ENCODE measurements around the gene MLIP. TPM values are rescaled to one million over a fixed set of nuclear protein-coding genes. Genes with fewer than 3 reads are reported as not detected.

MLIP gene
- total and polyA plus RNA-seq, 7 experiments from 2014 or later, result not detected

- Histone ChIP-seq H3K27me3 (ENCODE audit: control insufficient read depth in 2 of 2, insufficient read depth in 2 of 2, low read length in 2 of 2) (no peaks in the 10 kb centered on the region), H3K4me3 (ENCODE audit: low read length) (no peak overlapping the region), H3K9me3 (ENCODE audit: control insufficient read depth in 2 of 3, low read length in 3 of 3) (no peaks in the 10 kb centered on the region), H3K27ac (ENCODE audit: low read depth, low read length) (no peak overlapping the region), H3K36me3 (ENCODE audit: control insufficient read depth in 2 of 3, insufficient read depth in 3 of 3, low read length in 3 of 3) (no peaks in the 10 kb centered on the region), H3K4me1 (ENCODE audit: control insufficient read depth in 2 of 2, insufficient read depth in 2 of 2, low read length in 2 of 2) (no peaks in the 10 kb centered on the region)
- ChIA-PET POLR2A (no interaction called here), CTCF (no interaction called here)
- intact Hi-C loops (cut with micrococcal nuclease), result no loop called here
- H3K27ac Mint-ChIP-seq, result no peak overlapping the region
- no peak for DNase-seq
- no peaks in the 10 kb centered on the region for H3K27me3 Mint-ChIP-seq
- ATAC-seq, result no peak
- peaks cover 0 to 28% (median 3%) of the 10 kb centered on the region in 11 donors for H3K9me3 Mint-ChIP-seq
- no peak overlapping the region for H3K4me3 Mint-ChIP-seq
- no peaks in the 10 kb centered on the region for H3K36me3 Mint-ChIP-seq
- H3K4me1 Mint-ChIP-seq, result no peaks in the 10 kb centered on the region
These were observed 170.9 kb downstream of the MLIP start for GRCh38 chr6:54282186-54282585.

- Mint-ChIP-seq H3K4me3 (no peak overlapping the region), H3K9me3 (peaks cover 0 to 28% (median 2%) of the 10 kb centered on the region in 11 donors), H3K4me1 (no peaks in the 10 kb centered on the region), H3K27ac (no peak overlapping the region), H3K27me3 (no peaks in the 10 kb centered on the region), H3K36me3 (no peaks in the 10 kb centered on the region)
- no peak overlapping the region for H3K4me3 ChIP-seq (ENCODE audit: low read length)
- H3K27me3 ChIP-seq (ENCODE audit: control insufficient read depth in 2 of 2, insufficient read depth in 2 of 2, low read length in 2 of 2), result no peaks in the 10 kb centered on the region
- POLR2A ChIA-PET, result no interaction called here
- no peak overlapping the region for H3K27ac ChIP-seq (ENCODE audit: low read depth, low read length)
- no peaks in the 10 kb centered on the region for H3K36me3 ChIP-seq (ENCODE audit: control insufficient read depth in 2 of 3, insufficient read depth in 3 of 3, low read length in 3 of 3)
- ATAC-seq (no peak), DNase-seq (no peak)
- no peaks in the 10 kb centered on the region for H3K4me1 ChIP-seq (ENCODE audit: control insufficient read depth in 2 of 2, insufficient read depth in 2 of 2, low read length in 2 of 2)
- intact Hi-C loops (cut with micrococcal nuclease), result no loop called here
- no peaks in the 10 kb centered on the region for H3K9me3 ChIP-seq (ENCODE audit: control insufficient read depth in 2 of 3, low read length in 3 of 3)
- CTCF ChIA-PET, result no interaction called here
These were observed 173.1 kb downstream of the MLIP start for GRCh38 chr6:54284161-54284860.

- POLR2A ChIA-PET, result no interaction called here
- H3K9me3 Mint-ChIP-seq, result peaks cover 0 to 30% (median 2%) of the 10 kb centered on the region in 11 donors
These were observed 174.4 kb downstream of the MLIP start for GRCh38 chr6:54285595-54285994.

GRCh38 chr6:54286141-54286540 is 174.9 kb downstream of the MLIP start:
- H3K9me3 ChIP-seq (ENCODE audit: control insufficient read depth in 2 of 3, low read length in 3 of 3), result no peaks in the 10 kb centered on the region
- CTCF ChIA-PET, result no interaction called here
- Mint-ChIP-seq H3K27ac (no peak overlapping the region), H3K27me3 (no peaks in the 10 kb centered on the region), H3K36me3 (no peaks in the 10 kb centered on the region), H3K4me3 (no peak overlapping the region), H3K9me3 (peaks cover 0 to 30% (median 2%) of the 10 kb centered on the region in 11 donors), H3K4me1 (no peaks in the 10 kb centered on the region)
- no peak for ATAC-seq
- H3K4me3 ChIP-seq (ENCODE audit: low read length), result no peak overlapping the region
- POLR2A ChIA-PET, result no interaction called here
- no peaks in the 10 kb centered on the region for H3K36me3 ChIP-seq (ENCODE audit: control insufficient read depth in 2 of 3, insufficient read depth in 3 of 3, low read length in 3 of 3)
- intact Hi-C loops (cut with micrococcal nuclease), result no loop called here
- H3K4me1 ChIP-seq (ENCODE audit: control insufficient read depth in 2 of 2, insufficient read depth in 2 of 2, low read length in 2 of 2), result no peaks in the 10 kb centered on the region
- H3K27me3 ChIP-seq (ENCODE audit: control insufficient read depth in 2 of 2, insufficient read depth in 2 of 2, low read length in 2 of 2), result no peaks in the 10 kb centered on the region
- no peak overlapping the region for H3K27ac ChIP-seq (ENCODE audit: low read depth, low read length)
- DNase-seq, result no peak

More at GRCh38 chr6:54285595-54285994, 174.4 kb downstream of the MLIP start:
- Mint-ChIP-seq H3K27ac (no peak overlapping the region), H3K4me3 (no peak overlapping the region), H3K36me3 (no peaks in the 10 kb centered on the region), H3K4me1 (no peaks in the 10 kb centered on the region), H3K27me3 (no peaks in the 10 kb centered on the region)
- H3K4me3 ChIP-seq (ENCODE audit: low read length), result no peak overlapping the region
- intact Hi-C loops (cut with micrococcal nuclease), result no loop called here
- DNase-seq (no peak), ATAC-seq (no peak)
- CTCF ChIA-PET, result no interaction called here
- H3K4me1 ChIP-seq (ENCODE audit: control insufficient read depth in 2 of 2, insufficient read depth in 2 of 2, low read length in 2 of 2), result no peaks in the 10 kb centered on the region
- H3K27ac ChIP-seq (ENCODE audit: low read depth, low read length), result no peak overlapping the region
- no peaks in the 10 kb centered on the region for H3K27me3 ChIP-seq (ENCODE audit: control insufficient read depth in 2 of 2, insufficient read depth in 2 of 2, low read length in 2 of 2)
- no peaks in the 10 kb centered on the region for H3K9me3 ChIP-seq (ENCODE audit: control insufficient read depth in 2 of 3, low read length in 3 of 3)
- H3K36me3 ChIP-seq (ENCODE audit: control insufficient read depth in 2 of 3, insufficient read depth in 3 of 3, low read length in 3 of 3), result no peaks in the 10 kb centered on the region

GRCh38 chr6:54288474-54288873 is 177.2 kb downstream of the MLIP start:
- peaks cover 0 to 25% (median 2%) of the 10 kb centered on the region in 11 donors for H3K9me3 Mint-ChIP-seq
- H3K4me3 Mint-ChIP-seq, result no peak overlapping the region
- no peaks in the 10 kb centered on the region for H3K36me3 ChIP-seq (ENCODE audit: control insufficient read depth in 2 of 3, insufficient read depth in 3 of 3, low read length in 3 of 3)
- no peak overlapping the region for H3K27ac ChIP-seq (ENCODE audit: low read depth, low read length)
- H3K4me3 ChIP-seq (ENCODE audit: low read length), result no peak overlapping the region
- H3K9me3 ChIP-seq (ENCODE audit: control insufficient read depth in 2 of 3, low read length in 3 of 3), result no peaks in the 10 kb centered on the region
- H3K4me1 ChIP-seq (ENCODE audit: control insufficient read depth in 2 of 2, insufficient read depth in 2 of 2, low read length in 2 of 2), result no peaks in the 10 kb centered on the region
- ATAC-seq, result no peak
- CTCF ChIA-PET, result no interaction called here
- DNase-seq, result no peak
- no peaks in the 10 kb centered on the region for H3K4me1 Mint-ChIP-seq
- H3K27me3 ChIP-seq (ENCODE audit: control insufficient read depth in 2 of 2, insufficient read depth in 2 of 2, low read length in 2 of 2), result no peaks in the 10 kb centered on the region
- no peak overlapping the region for H3K27ac Mint-ChIP-seq
- H3K36me3 Mint-ChIP-seq, result no peaks in the 10 kb centered on the region
- intact Hi-C loops (cut with micrococcal nuclease), result no loop called here
- POLR2A ChIA-PET, result no interaction called here
- H3K27me3 Mint-ChIP-seq, result no peaks in the 10 kb centered on the region

GRCh38 chr6:54289426-54289825 is 178.2 kb downstream of the MLIP start:
- POLR2A ChIA-PET, result no interaction called here
- intact Hi-C loops (cut with micrococcal nuclease), result no loop called here

GRCh38 chr6:54291146-54291545 is 179.9 kb downstream of the MLIP start:
- no peak for ATAC-seq
- no peak overlapping the region for H3K4me3 Mint-ChIP-seq
- peaks cover 0 to 18% (median 4%) of the 10 kb centered on the region in 11 donors for H3K9me3 Mint-ChIP-seq
- Histone ChIP-seq H3K9me3 (ENCODE audit: control insufficient read depth in 2 of 3, low read length in 3 of 3) (no peaks in the 10 kb centered on the region), H3K36me3 (ENCODE audit: control insufficient read depth in 2 of 3, insufficient read depth in 3 of 3, low read length in 3 of 3) (no peaks in the 10 kb centered on the region), H3K4me3 (ENCODE audit: low read length) (no peak overlapping the region), H3K27me3 (ENCODE audit: control insufficient read depth in 2 of 2, insufficient read depth in 2 of 2, low read length in 2 of 2) (no peaks in the 10 kb centered on the region), H3K4me1 (ENCODE audit: control insufficient read depth in 2 of 2, insufficient read depth in 2 of 2, low read length in 2 of 2) (no peaks in the 10 kb centered on the region), H3K27ac (ENCODE audit: low read depth, low read length) (no peak overlapping the region)
- no peak overlapping the region for H3K27ac Mint-ChIP-seq
- H3K36me3 Mint-ChIP-seq, result no peaks in the 10 kb centered on the region
- H3K27me3 Mint-ChIP-seq, result no peaks in the 10 kb centered on the region
- POLR2A ChIA-PET, result no interaction called here
- intact Hi-C loops (cut with micrococcal nuclease), result no loop called here
- CTCF ChIA-PET, result no interaction called here
- DNase-seq, result no peak
- no peaks in the 10 kb centered on the region for H3K4me1 Mint-ChIP-seq

More at GRCh38 chr6:54289426-54289825, 178.2 kb downstream of the MLIP start:
- Histone ChIP-seq H3K9me3 (ENCODE audit: control insufficient read depth in 2 of 3, low read length in 3 of 3) (no peaks in the 10 kb centered on the region), H3K36me3 (ENCODE audit: control insufficient read depth in 2 of 3, insufficient read depth in 3 of 3, low read length in 3 of 3) (no peaks in the 10 kb centered on the region), H3K4me1 (ENCODE audit: control insufficient read depth in 2 of 2, insufficient read depth in 2 of 2, low read length in 2 of 2) (no peaks in the 10 kb centered on the region), H3K4me3 (ENCODE audit: low read length) (no peak overlapping the region), H3K27me3 (ENCODE audit: control insufficient read depth in 2 of 2, insufficient read depth in 2 of 2, low read length in 2 of 2) (no peaks in the 10 kb centered on the region), H3K27ac (ENCODE audit: low read depth, low read length) (no peak overlapping the region)
- ATAC-seq (no peak), DNase-seq (no peak)
- Mint-ChIP-seq H3K36me3 (no peaks in the 10 kb centered on the region), H3K27me3 (no peaks in the 10 kb centered on the region), H3K4me1 (no peaks in the 10 kb centered on the region), H3K4me3 (no peak overlapping the region), H3K27ac (no peak overlapping the region), H3K9me3 (peaks cover 0 to 25% (median 2%) of the 10 kb centered on the region in 11 donors)
- CTCF ChIA-PET, result no interaction called here

All from naive thymus-derived CD4-positive, alpha-beta T cell (primary cell).